22Rv1 (cell line): Measurements from ENCODE around the gene TP53TG5.

Source experiments
- CTCF ChIP-seq: fragments of 450-650 bp; IDR thresholded peaks from 2 replicates; pipeline ENCODE4 v1.5.1; 2017; ENCODE audit warnings: mild to moderate bottlenecking
- ZFX ChIP-seq: fragments of 450-650 bp; IDR thresholded peaks from 2 replicates; pipeline ENCODE4 v1.6.1; 2017; ENCODE audit warnings: antibody characterized with exemption, borderline replicate concordance

GRCh38 chr20:45338121-45339030, 39.7 kb downstream of the TP53TG5 start:
- TF ChIP-seq CTCF (no peak), ZFX (no peak)
